Stimulated activated CD8-positive, alpha-beta memory T cell treated with anti-CD3 and anti-CD28 coated beads, Interleukin-4, amount 100 ng/mL, for 1 hour (primary cell): Measurements from ENCODE around the gene NFKBIE.

ENCODE experiments used
- DNase-seq, 2 donors: peaks; one replicate each; pipeline ENCODE4 v3.0.0-alpha.2; 2020; ENCODE audit warnings: low read depth in 2 of 2, low spot score in 1 of 2

NFKBIE gene

GRCh38 chr6:44211284-44211683 is 54.1 kb downstream of the NFKBIE start:
- no peak for DNase-seq
